ENCODE measurements around the gene OR5W2. TPM values are rescaled to one million over a fixed set of nuclear protein-coding genes. Genes with fewer than 3 reads are reported as not detected.
"Not testable (repeated sequence)": the region's sequence is repeated elsewhere in the genome, so short reads cannot be mapped to it uniquely, and the experiment has no call there.

OR5W2 gene
- total and polyA plus RNA-seq, 9 donors, result not detected

DNA sequence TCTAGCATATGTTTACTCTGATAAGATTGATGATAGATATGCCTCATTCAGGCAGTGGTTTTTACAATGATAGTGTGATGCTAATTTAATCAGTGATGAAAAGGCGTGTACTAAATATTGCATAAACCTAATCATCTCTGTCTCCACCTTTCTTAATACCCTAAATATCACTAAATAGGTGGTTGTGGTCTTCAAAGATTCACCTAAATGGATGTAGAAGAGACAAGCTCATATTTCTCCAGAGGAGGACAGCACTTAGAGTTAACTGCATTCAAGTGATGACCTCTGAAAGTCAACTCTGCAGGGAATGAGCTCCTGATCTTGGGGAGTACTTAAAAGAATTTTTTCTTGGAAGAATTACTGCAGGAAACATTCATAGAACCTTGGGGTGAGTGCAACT is 31.4 kb downstream of the OR5W2 start, which contains the start of gene TRIM51:
Gene TRIM51 (plus strand): TSS at position 301 of the 400 bp plus-strand sequence. CDS start 2,132 bp downstream, outside the sequence.
- H3K36me3 ChIP-seq (ENCODE audit: control insufficient read depth, insufficient read depth, low read length); H3K4me1 ChIP-seq (ENCODE audit: control insufficient read depth, insufficient read depth, low read length); H3K27ac ChIP-seq (ENCODE audit: low read length); DNase-seq; H3K27me3 ChIP-seq (ENCODE audit: control insufficient read depth, insufficient read depth, low read length); H3K4me3 ChIP-seq (ENCODE audit: low read length); H3K9me3 ChIP-seq (replicated peaks; ENCODE audit: control insufficient read depth, low read depth, low read length): not testable (repeated sequence)
- WGBS (ENCODE audit: insufficient coverage), result no CpG with 5 or more reads among the region's 1 CpG

- H3K9me3 ChIP-seq (replicated peaks; ENCODE audit: control insufficient read depth, low read depth, low read length), result peaks cover 10% of the 10 kb centered on the region
- 49% methylated on average over 28 of the region's 34 CpGs for whole genome bisulfite sequencing (ENCODE audit: insufficient coverage)
- not testable (repeated sequence) for H3K36me3 ChIP-seq (ENCODE audit: control insufficient read depth, insufficient read depth, low read length); H3K27ac ChIP-seq (ENCODE audit: low read length); H3K4me1 ChIP-seq (ENCODE audit: control insufficient read depth, insufficient read depth, low read length); H3K4me3 ChIP-seq (ENCODE audit: low read length); H3K27me3 ChIP-seq (ENCODE audit: control insufficient read depth, insufficient read depth, low read length); DNase-seq
These were observed 41.2 kb downstream of the OR5W2 start for GRCh38 chr11:55873146-55873545.

DNA sequence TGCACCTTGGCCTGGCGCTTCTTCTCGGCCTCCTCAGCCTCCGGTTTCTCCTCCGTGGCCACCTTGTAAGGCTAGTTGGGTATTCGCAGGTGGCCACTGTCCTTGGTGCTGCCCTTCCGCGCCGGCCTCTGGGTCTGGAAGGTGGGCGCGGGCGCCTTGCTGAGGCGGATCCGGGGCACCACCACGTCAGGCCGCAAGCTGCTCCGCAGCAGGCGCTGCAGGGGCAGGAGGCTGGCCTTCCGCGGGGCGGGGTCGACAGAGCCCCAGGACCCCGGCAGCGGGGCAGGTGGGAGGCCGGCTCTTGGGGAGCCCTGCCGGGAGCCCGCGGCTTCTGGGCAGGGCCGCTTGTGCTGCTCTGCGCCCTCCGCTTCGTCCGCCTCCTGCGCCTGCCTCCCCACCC is 41.7 kb downstream of the OR5W2 start:
- not testable (repeated sequence) for DNase-seq; H3K27me3 ChIP-seq (ENCODE audit: control insufficient read depth, insufficient read depth, low read length); H3K4me1 ChIP-seq (ENCODE audit: control insufficient read depth, insufficient read depth, low read length); H3K36me3 ChIP-seq (ENCODE audit: control insufficient read depth, insufficient read depth, low read length); H3K27ac ChIP-seq (ENCODE audit: low read length); H3K4me3 ChIP-seq (ENCODE audit: low read length)
- WGBS (ENCODE audit: insufficient coverage), result 30% methylated on average over 33 of the region's 33 CpGs
- H3K9me3 ChIP-seq (replicated peaks; ENCODE audit: control insufficient read depth, low read depth, low read length), result peaks cover 13% of the 10 kb centered on the region

DNA sequence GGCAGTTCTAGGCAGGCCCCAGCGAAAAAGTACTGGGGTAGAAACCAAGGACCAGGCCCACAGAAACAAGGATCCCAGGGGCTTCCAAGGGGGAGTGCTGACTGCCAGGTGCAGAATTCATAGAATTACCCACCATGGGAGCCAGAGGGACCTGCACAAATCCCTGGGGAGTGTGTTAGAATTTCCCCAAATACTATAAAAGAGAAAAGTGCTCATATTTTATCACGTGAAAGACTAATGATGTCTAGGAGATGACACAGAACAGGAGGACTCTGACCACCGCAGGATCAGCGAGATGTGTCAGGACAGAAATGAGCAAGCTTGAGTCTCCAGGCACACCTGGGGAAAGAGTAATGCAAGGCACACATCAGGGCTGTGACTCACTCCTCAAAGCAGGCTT is 47.0 kb downstream of the OR5W2 start:
- not testable (repeated sequence) for H3K27ac ChIP-seq (ENCODE audit: low read length); H3K4me3 ChIP-seq (ENCODE audit: low read length); H3K27me3 ChIP-seq (ENCODE audit: control insufficient read depth, insufficient read depth, low read length); DNase-seq; H3K4me1 ChIP-seq (ENCODE audit: control insufficient read depth, insufficient read depth, low read length); H3K36me3 ChIP-seq (ENCODE audit: control insufficient read depth, insufficient read depth, low read length)
- H3K9me3 ChIP-seq (replicated peaks; ENCODE audit: control insufficient read depth, low read depth, low read length), result peaks cover 14% of the 10 kb centered on the region
- WGBS (ENCODE audit: insufficient coverage), result 87% methylated on average over 2 of the region's 4 CpGs

Other genes starting within 250 kb of the OR5W2 start
- not detected for gene OR5D13, start 141.1 kb downstream of the OR5W2 start, total RNA-seq
- gene OR5D13, start 141.1 kb downstream of the OR5W2 start, polyA plus RNA-seq (ENCODE audit: insufficient read depth in 1 of 8, insufficient read length in 8 of 8, low replicate concordance in 1 of 8), result not detected
- gene OR5D14, start 119.0 kb downstream of the OR5W2 start, total RNA-seq, result not detected
- gene OR5D14, start 119.0 kb downstream of the OR5W2 start, polyA plus RNA-seq (ENCODE audit: insufficient read depth in 1 of 8, insufficient read length in 8 of 8, low replicate concordance in 1 of 8), result not detected
- gene OR5L1, start 103.2 kb downstream of the OR5W2 start, total RNA-seq, result not detected
- gene OR5L1, start 103.2 kb downstream of the OR5W2 start, polyA plus RNA-seq (ENCODE audit: insufficient read depth in 1 of 8, insufficient read length in 8 of 8, low replicate concordance in 1 of 8), result not detected
- gene OR5D18, start 95.0 kb downstream of the OR5W2 start, total RNA-seq, result not detected
- not detected for gene OR5D18, start 95.0 kb downstream of the OR5W2 start, polyA plus RNA-seq (ENCODE audit: insufficient read depth in 1 of 8, insufficient read length in 8 of 8, low replicate concordance in 1 of 8)
- not detected for gene OR5L2, start 87.4 kb downstream of the OR5W2 start, total RNA-seq
- not detected for gene OR5L2, start 87.4 kb downstream of the OR5W2 start, polyA plus RNA-seq (ENCODE audit: insufficient read depth in 1 of 8, insufficient read length in 8 of 8, low replicate concordance in 1 of 8)
- gene OR5D16, start 75.8 kb downstream of the OR5W2 start, total RNA-seq, result not detected
- gene OR5D16, start 75.8 kb downstream of the OR5W2 start, polyA plus RNA-seq (ENCODE audit: insufficient read depth in 1 of 8, insufficient read length in 8 of 8, low replicate concordance in 1 of 8), result not detected
- not detected for gene TRIM51, start 31.3 kb downstream of the OR5W2 start, total RNA-seq
- gene TRIM51, start 31.3 kb downstream of the OR5W2 start, polyA plus RNA-seq (ENCODE audit: insufficient read depth in 1 of 8, insufficient read length in 8 of 8, low replicate concordance in 1 of 8), result not detected
- not detected for gene OR5I1, start 21.8 kb upstream of the OR5W2 start, total RNA-seq
- gene OR5I1, start 21.8 kb upstream of the OR5W2 start, polyA plus RNA-seq (ENCODE audit: insufficient read depth in 1 of 8, insufficient read length in 8 of 8, low replicate concordance in 1 of 8), result not detected
- not detected for gene OR10AG1, start 55.4 kb upstream of the OR5W2 start, total RNA-seq
- not detected for gene OR10AG1, start 55.4 kb upstream of the OR5W2 start, polyA plus RNA-seq (ENCODE audit: insufficient read depth in 1 of 8, insufficient read length in 8 of 8, low replicate concordance in 1 of 8)
- gene OR5F1, start 80.0 kb upstream of the OR5W2 start, total RNA-seq, result not detected
- gene OR5F1, start 80.0 kb upstream of the OR5W2 start, polyA plus RNA-seq (ENCODE audit: insufficient read depth in 1 of 8, insufficient read length in 8 of 8, low replicate concordance in 1 of 8), result not detected
- gene OR5AS1, start 113.1 kb upstream of the OR5W2 start, total RNA-seq, result not detected
- gene OR5AS1, start 113.1 kb upstream of the OR5W2 start, polyA plus RNA-seq (ENCODE audit: insufficient read depth in 1 of 8, insufficient read length in 8 of 8, low replicate concordance in 1 of 8), result under 1 TPM in 5 of 8 donors, not detected in 3; 0.03 to 0.14 (median 0.03) TPM
- not detected for gene OR8I2, start 178.7 kb upstream of the OR5W2 start, total RNA-seq
- gene OR8I2, start 178.7 kb upstream of the OR5W2 start, polyA plus RNA-seq (ENCODE audit: insufficient read depth in 1 of 8, insufficient read length in 8 of 8, low replicate concordance in 1 of 8), result not detected
- gene OR8H2, start 189.1 kb upstream of the OR5W2 start, total RNA-seq, result not detected
- gene OR8H2, start 189.1 kb upstream of the OR5W2 start, polyA plus RNA-seq (ENCODE audit: insufficient read depth in 1 of 8, insufficient read length in 8 of 8, low replicate concordance in 1 of 8), result under 1 TPM in 3 of 8 donors, not detected in 5; 0.04 to 0.13 (median 0.05) TPM
- gene OR8H3, start 207.8 kb upstream of the OR5W2 start, total RNA-seq, result not detected
- not detected for gene OR8H3, start 207.8 kb upstream of the OR5W2 start, polyA plus RNA-seq (ENCODE audit: insufficient read depth in 1 of 8, insufficient read length in 8 of 8, low replicate concordance in 1 of 8)
- not detected for gene OR8J3, start 225.6 kb upstream of the OR5W2 start, total RNA-seq
- not detected for gene OR8J3, start 225.6 kb upstream of the OR5W2 start, polyA plus RNA-seq (ENCODE audit: insufficient read depth in 1 of 8, insufficient read length in 8 of 8, low replicate concordance in 1 of 8)
- gene OR8K5, start 245.7 kb upstream of the OR5W2 start, total RNA-seq, result not detected
- not detected for gene OR8K5, start 245.7 kb upstream of the OR5W2 start, polyA plus RNA-seq (ENCODE audit: insufficient read depth in 1 of 8, insufficient read length in 8 of 8, low replicate concordance in 1 of 8)

All from muscle of leg (tissue), 11 donors.